Fibroblast of skin of back (primary cell): ENCODE results near the gene PSTPIP2.
"Not testable (repeated sequence)": the region's sequence is repeated elsewhere in the genome, so short reads cannot be mapped to it uniquely, and the experiment has no call there.

Experiments
- DNase-seq: peaks from one replicate; pipeline ENCODE4 v3.0.0-alpha.2; 2013

PSTPIP2 gene

GRCh38 chr18:45981821-45982220 lies 90.2 kb downstream of the PSTPIP2 start:
- DNase-seq, result no peak

DNA sequence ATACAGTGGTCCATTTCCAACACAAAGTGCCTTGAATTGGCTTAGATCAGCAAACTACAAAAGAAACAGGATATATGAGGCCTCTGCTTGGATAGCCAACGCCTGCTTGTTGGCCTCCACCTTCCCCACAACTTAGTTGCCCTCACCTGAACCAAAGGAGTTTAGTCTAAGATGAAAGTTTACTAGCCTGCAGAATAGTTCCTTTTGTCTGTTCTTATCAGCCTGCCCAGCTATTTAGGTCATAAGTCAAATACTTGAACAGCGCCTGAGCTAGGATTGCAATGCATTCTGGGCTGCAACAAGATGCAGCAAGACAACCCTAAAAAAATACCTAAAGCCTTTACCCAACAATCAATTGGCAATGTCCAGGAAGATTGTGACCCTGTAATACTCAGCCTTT lies 91.8 kb downstream of the PSTPIP2 start:
- DNase-seq, result no peak

GRCh38 chr18:45978084-45978483 lies 94.0 kb downstream of the PSTPIP2 start:
- DNase-seq, result no peak

DNA sequence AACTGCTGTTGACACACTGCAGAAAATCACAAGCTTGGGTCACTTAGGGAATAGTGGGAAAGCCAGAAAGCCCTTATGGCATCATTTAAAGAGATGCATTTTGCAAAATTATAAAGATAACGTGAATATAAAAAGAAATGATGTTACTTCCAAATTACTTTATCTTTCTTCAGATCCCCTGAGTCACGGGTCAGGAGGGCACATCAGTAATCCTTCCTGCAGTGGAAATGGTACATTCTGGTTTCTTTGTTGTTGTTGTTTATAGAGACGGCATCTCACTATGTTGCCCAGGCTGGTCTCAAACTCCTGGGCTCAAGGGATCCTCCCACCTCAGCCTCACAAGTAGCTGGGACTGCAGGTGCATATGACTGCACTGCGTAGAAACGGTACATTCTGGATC lies 95.1 kb downstream of the PSTPIP2 start:
- no peak for DNase-seq

GRCh38 chr18:45976566-45976965 lies 95.5 kb downstream of the PSTPIP2 start:
- no peak for DNase-seq

DNA sequence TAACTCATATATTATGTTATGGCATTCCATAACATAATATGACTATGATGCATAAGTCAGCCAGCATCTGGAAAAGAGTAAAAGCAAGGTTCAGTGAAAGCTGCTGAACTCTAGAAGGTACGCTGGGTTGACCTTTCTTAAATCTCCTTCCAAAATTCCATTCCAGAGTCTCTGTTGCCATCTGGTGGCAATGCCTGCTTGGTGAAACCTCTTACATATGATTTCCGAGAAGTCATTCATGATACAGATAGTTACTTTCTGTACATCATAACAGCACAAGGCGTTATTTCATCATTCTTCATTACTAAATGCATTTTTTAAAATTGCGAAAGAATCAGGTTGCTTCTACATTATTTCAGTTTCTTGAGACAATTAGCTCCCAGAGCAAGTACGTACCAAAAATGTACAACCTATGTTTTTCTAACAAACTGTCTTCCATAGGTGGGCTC lies 97.9 kb downstream of the PSTPIP2 start:
- peak; percentile 86 for DNase-seq

DNA sequence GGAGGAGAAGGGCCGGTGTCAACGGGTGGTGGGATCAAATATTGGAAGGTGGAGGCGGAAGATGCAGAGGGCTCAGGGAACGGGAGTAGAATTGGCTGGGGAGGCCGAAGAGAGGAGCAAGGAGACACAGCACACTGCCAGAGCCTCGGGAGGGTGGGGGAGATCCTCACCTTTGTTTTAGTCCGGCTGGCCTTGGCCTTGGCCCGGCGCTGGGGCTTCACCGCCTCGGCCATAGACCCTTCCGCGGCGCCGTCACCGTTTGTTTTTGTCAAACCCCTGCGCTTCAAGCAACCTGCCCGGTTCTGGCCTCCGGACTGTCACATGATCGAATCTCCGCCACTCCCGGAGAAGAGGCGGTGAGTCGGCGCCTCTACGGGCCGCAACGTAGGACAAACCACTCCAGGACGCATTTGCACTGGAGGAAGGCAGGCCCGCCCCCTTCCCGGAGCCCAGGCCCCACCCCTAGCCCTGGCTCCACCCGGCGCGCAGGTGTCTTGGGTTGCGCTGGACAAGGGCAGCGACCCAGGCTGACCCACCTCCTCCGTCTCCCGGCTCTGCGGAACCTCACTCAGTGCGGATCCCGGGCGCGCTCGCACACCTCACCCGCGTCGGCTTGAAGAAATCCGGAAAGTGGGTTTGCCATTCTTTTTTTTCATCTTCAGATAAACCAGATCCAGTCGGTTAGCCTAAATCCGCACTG lies 104.9 kb downstream of the PSTPIP2 start, which contains the start of gene EPG5:
Gene EPG5 (minus strand): TSS at position 323 of the 700 bp plus-strand sequence. CDS start 90 bp downstream, at position 233.
- DNase-seq, result peak; percentile 95

GRCh38 chr18:45964913-45965312 lies 107.1 kb downstream of the PSTPIP2 start:
- DNase-seq, result not testable (repeated sequence)

DNA sequence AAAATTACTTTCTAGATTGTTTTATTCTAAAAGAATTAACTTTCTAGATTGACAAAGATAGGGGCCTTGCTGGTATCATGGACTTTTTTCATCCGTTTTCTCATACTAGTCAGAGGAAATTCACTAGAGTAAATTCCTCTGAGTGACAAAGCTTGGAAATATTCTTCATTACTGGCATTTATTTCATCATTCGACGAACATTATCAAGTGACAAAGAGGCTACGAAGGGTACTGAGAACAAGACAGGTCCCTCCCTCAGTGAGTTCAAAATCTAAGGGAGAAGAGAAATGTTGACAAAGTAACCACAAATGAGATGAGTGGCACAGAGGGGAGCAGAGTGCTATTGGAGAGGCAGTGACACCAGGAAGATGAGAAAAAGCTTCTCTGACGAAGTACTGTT lies 109.2 kb downstream of the PSTPIP2 start:
- DNase-seq, result peak; percentile 91

- DNase-seq, result peak; percentile 87
Measured at GRCh38 chr18:45962461-45962860, 109.6 kb downstream of the PSTPIP2 start.

DNA sequence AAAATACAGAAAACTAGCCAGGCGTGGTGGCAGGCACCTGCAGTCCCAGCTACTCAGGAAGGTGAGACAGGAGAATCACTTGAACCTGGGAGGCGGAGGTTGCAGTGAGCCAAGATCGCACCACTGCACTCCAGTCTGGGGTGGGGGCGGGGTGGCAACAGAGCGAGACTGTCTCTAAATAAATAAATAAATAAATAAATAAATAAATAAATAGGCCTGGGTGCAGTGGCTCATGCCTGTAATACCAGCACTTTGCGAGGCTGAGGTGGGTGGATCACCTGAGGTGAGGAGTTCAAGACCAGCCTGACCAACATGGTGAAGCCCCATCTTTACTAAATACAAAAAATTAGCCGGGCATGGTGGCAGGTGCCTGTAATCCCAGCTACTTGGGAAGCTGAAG lies 112.6 kb downstream of the PSTPIP2 start:
- DNase-seq, result not testable (repeated sequence)

DNA sequence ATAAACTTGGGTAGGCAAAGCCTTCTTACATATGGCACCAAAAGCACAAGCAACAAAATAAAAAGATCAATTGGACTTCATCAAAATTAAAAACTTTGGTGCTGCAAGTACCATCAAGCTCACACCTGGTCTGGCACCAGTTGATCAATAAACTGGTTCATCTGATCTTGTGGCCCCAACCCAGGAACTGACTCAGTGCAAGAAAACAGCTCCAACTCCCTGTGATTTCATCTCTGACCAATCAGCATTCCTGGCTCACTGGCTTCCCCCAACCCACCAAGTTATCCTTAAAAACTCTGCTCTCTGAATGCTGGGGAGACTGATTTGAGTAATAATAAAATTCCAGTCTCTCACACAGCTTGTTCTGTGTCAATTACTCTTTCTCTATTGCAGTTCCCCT lies 113.3 kb downstream of the PSTPIP2 start:
- DNase-seq, result peak; percentile 21

GRCh38 chr18:45958027-45958426 lies 114.0 kb downstream of the PSTPIP2 start:
- no peak for DNase-seq

GRCh38 chr18:45957100-45957499 lies 115.0 kb downstream of the PSTPIP2 start:
- peak; percentile 68 for DNase-seq

GRCh38 chr18:45954070-45954934 lies 117.8 kb downstream of the PSTPIP2 start:
- peak; percentile 96 for DNase-seq

DNA sequence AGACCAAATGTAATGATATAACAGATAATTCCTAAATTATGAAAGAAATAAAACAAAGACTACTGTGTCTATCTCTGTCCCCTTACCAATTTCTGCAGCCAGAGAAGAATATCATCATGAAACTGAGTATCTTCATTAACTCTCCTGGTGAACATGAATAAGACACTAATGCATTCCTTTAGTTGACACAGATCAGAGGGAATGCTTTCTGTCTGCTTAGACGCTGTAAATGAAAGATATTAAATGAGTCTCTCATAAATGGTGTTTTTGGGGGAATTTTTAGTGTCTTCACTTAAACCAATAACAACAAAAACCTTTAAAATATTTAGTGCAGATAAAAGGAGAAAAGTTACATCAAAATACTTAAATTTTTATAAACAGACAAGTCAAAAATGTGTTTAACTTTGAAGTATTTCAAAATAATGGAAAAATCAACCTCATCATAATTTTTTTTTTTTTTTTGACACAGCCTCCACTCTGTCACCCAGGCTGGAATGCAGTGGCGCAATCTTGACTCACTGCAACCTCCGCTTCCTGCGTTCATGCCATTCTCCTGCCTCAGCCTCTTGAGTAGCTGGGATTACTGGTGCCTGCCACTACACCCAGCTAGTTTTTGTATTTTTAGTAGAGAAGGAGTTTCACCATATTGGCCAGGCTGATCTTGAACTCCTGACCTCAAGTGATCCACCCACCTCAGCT lies 120.9 kb downstream of the PSTPIP2 start:
- DNase-seq, result peak; percentile 96

- no peak for DNase-seq
Measured at GRCh38 chr18:45945669-45946068, 126.4 kb downstream of the PSTPIP2 start.

GRCh38 chr18:45940724-45941123 lies 131.3 kb downstream of the PSTPIP2 start:
- no peak for DNase-seq

- no peak for DNase-seq
Measured at GRCh38 chr18:45939236-45939635, 132.8 kb downstream of the PSTPIP2 start.

- DNase-seq, result no peak
Measured at GRCh38 chr18:45938488-45938935, 133.5 kb downstream of the PSTPIP2 start.

DNA sequence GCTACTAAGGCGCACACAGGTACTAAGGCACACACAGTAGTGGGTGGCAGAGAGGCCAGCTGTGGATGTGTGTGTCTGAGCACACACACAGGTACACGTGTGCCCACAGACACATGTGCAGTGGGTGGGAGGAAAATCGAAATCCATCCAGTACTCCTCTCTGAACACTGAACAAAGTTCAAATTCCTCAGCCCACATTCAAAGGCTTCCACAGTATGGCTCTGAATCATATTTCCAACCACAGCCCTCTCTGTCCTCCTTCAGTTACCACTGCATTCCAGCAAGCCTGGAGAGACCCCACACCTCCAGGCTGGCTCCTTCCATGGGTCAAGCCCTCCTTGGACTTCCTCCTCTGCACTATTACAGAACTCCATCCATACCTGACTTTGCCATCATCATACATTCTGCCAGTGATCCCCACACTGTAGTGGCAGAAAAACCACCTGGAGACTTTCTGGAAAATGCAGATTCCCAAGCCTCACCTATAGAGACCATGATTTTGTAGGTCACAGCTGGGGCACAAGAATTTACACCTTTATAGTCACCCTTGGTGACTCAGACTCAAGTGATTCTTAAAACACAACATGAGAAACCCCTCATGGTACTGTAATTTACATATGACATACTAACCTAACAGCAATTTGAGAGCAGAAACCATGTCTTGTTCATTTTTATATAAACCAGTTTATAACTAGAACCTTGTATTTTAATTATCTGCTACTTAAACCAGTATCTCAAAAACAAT lies 136.3 kb downstream of the PSTPIP2 start:
- peak; percentile 41 for DNase-seq
